ENCODE results near the gene FHL2. TPM values are rescaled to one million over a fixed set of nuclear protein-coding genes. Genes with fewer than 3 reads are reported as not detected.

Gene FHL2
- total and polyA plus RNA-seq, 9 donors: 27.5 to 63.5 (median 37.4) TPM

DNA sequence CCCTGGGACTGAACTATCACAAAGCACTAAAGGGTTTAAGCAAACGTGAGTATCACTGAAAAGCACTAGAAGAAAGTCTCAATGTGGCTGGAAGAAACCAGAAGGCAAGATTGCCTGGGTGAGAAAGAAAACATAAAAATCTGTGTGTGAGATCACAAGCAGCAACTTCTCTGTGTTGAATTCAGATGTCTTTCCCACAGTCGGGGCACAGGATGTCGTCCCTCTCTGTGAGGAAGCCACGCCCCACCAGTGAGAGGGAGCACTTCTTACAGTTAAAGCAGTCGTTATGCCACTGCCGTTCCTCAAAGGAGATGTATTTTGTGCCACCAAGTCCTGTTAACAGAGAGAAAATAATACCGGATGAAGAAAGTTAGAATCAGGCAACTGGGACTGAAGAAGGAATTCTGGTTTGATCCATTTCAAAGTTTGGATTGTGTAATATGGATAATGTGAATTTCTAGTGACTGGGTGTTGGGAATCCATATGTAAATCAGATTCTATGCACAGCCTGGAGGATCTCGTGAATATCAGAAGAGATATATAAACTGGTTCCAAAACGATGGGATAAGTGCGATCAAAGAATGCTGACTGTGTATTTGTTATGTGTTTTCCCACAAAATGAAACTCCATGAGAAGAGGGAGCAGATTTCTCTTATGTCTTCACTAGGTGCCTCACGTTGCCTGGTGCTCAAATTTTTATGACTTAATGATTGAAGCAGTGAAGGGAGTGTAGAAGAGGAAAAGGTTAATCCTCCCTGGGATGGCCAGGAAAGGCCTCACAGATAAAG is 37.6 kb downstream of the FHL2 start:
- 65% methylated on average over 6 of the region's 11 CpGs for WGBS (ENCODE audit: insufficient coverage)
- H3K4me1 ChIP-seq (ENCODE audit: control insufficient read depth, insufficient read depth, low read length): peaks cover 8% of the 10 kb centered on the region
- peak overlapping the region; percentile 35 for H3K27ac ChIP-seq (ENCODE audit: low read length)
- H3K27me3 ChIP-seq (ENCODE audit: control insufficient read depth, insufficient read depth, low read length): no peaks in the 10 kb centered on the region
- DNase-seq: no peak
- peaks cover 62% of the 10 kb centered on the region for H3K36me3 ChIP-seq (ENCODE audit: control insufficient read depth, insufficient read depth, low read length)
- H3K9me3 ChIP-seq (replicated peaks; ENCODE audit: control insufficient read depth, low read depth, low read length): peaks cover 9% of the 10 kb centered on the region
- H3K4me3 ChIP-seq (ENCODE audit: low read length): no peak overlapping the region

DNA sequence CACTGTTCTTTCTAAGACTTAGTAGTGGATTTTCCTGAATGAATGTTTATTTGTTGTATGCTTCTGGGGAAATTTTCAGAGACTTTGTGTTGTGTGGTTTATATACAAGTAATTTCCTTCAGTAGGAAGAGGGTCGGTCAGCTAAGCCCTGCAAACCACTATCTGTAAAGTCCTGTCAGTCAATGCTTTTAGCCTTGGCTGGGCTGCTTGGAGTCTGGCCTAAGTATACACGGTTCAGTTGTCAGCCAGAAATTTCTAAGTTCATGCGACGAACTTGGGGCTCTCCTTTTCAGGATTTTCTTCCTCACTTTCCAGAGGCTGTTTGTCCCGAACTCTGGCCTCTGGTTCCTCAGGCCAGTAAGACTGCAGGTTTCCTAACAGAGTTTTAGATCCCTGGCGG is 40.3 kb downstream of the FHL2 start:
- WGBS (ENCODE audit: insufficient coverage): 84% methylated on average over 6 of the region's 6 CpGs
- no peak overlapping the region for H3K27ac ChIP-seq (ENCODE audit: low read length)
- peaks cover 11% of the 10 kb centered on the region for H3K9me3 ChIP-seq (replicated peaks; ENCODE audit: control insufficient read depth, low read depth, low read length)
- H3K4me3 ChIP-seq (ENCODE audit: low read length): no peak overlapping the region
- H3K4me1 ChIP-seq (ENCODE audit: control insufficient read depth, insufficient read depth, low read length): peaks cover 6% of the 10 kb centered on the region
- H3K27me3 ChIP-seq (ENCODE audit: control insufficient read depth, insufficient read depth, low read length): no peaks in the 10 kb centered on the region
- H3K36me3 ChIP-seq (ENCODE audit: control insufficient read depth, insufficient read depth, low read length): peaks cover 47% of the 10 kb centered on the region
- DNase-seq: no peak

DNA sequence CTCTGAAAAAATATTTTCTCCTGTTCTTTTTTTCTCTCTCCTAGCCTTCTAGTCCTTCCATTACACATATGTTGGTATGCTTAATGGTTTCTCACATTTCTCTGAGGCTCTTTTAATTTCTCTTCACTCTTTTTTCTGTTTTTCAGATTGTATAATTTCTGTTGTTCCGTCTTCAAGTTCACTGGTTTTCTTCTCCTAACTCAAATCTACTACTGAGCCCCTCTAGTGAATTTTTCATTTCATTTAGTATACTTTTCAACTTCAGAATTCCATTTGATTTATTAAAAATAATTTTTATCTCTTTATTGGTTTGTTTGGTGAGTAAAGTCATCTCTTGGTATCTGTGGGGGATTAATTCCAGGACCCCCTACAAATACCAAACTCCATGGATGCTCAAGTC is 41.7 kb downstream of the FHL2 start:
- Histone ChIP-seq H3K9me3 (replicated peaks; ENCODE audit: control insufficient read depth, low read depth, low read length) (peaks cover 11% of the 10 kb centered on the region), H3K36me3 (ENCODE audit: control insufficient read depth, insufficient read depth, low read length) (peaks cover 34% of the 10 kb centered on the region), H3K27ac (ENCODE audit: low read length) (no peak overlapping the region), H3K4me3 (ENCODE audit: low read length) (no peak overlapping the region), H3K27me3 (ENCODE audit: control insufficient read depth, insufficient read depth, low read length) (no peaks in the 10 kb centered on the region), H3K4me1 (ENCODE audit: control insufficient read depth, insufficient read depth, low read length) (no peaks in the 10 kb centered on the region)
- DNase-seq: no peak
- no CpG with 5 or more reads among the region's 1 CpG for WGBS (ENCODE audit: insufficient coverage)

DNA sequence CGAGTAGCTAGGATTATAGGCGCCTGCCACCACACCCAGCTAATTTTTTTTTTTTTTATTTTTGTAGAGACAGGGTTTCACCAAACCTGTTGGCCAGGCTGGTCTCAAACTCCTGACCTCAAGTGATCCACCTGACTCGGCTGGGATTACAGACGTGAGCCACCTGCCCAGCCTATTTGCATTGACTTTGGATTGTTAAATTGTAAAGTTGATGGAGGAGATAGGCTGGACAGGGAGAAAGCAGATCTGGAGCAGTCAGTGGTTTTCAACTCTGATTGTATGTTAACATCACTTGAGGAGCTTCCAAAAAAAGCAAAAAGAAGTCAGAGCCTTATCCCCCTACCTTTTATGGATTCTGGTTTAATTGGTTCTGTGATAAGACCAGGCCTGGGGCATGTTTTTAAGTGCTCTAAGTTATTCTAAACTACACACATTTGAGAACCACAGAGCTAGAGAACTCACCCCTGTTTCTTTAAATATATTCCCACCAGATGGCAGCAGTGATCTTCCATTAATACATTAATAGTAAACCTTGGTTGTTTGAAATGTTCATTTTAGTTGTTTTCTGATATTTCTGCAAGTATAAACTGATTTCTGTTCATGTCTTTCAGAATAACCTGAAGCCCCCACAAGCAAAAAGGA is 54.0 kb downstream of the FHL2 start:
- 88% methylated on average over 2 of the region's 4 CpGs for WGBS (ENCODE audit: insufficient coverage)

DNA sequence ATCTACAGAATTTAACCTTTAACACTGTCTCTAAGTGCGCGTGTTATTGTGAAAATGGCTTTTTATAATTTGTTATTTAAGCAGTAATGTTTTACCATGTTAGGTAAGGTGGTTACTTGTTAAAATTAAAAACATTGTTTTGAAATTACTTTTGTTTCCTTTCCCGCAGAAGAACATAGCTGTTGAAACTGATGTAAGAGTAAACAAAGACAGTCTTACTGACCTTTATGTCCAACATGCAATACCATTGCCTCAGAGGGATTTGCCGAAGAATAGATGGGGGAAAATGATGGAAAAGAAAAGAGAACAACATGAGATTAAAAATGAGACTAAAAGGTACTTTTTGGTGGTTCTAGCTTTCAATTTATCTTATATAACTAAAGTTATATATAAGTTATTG is 59.4 kb downstream of the FHL2 start:
- Histone ChIP-seq H3K27me3 (ENCODE audit: control insufficient read depth, insufficient read depth, low read length) (no peaks in the 10 kb centered on the region), H3K27ac (ENCODE audit: low read length) (no peak overlapping the region), H3K9me3 (replicated peaks; ENCODE audit: control insufficient read depth, low read depth, low read length) (no peaks in the 10 kb centered on the region), H3K36me3 (ENCODE audit: control insufficient read depth, insufficient read depth, low read length) (peaks cover 26% of the 10 kb centered on the region), H3K4me3 (ENCODE audit: low read length) (no peak overlapping the region), H3K4me1 (ENCODE audit: control insufficient read depth, insufficient read depth, low read length) (peaks cover 9% of the 10 kb centered on the region)
- no peak for DNase-seq
- WGBS (ENCODE audit: insufficient coverage): no CpG with 5 or more reads among the region's 4 CpGs

More for the DNA sequence above, 54.0 kb downstream of the FHL2 start:
- H3K36me3 ChIP-seq (ENCODE audit: control insufficient read depth, insufficient read depth, low read length): peaks cover 41% of the 10 kb centered on the region
- H3K4me1 ChIP-seq (ENCODE audit: control insufficient read depth, insufficient read depth, low read length): no peaks in the 10 kb centered on the region
- H3K27ac ChIP-seq (ENCODE audit: low read length): no peak overlapping the region
- H3K27me3 ChIP-seq (ENCODE audit: control insufficient read depth, insufficient read depth, low read length): no peaks in the 10 kb centered on the region
- no peaks in the 10 kb centered on the region for H3K9me3 ChIP-seq (replicated peaks; ENCODE audit: control insufficient read depth, low read depth, low read length)
- H3K4me3 ChIP-seq (ENCODE audit: low read length): no peak overlapping the region
- peak; percentile 61 for DNase-seq

DNA sequence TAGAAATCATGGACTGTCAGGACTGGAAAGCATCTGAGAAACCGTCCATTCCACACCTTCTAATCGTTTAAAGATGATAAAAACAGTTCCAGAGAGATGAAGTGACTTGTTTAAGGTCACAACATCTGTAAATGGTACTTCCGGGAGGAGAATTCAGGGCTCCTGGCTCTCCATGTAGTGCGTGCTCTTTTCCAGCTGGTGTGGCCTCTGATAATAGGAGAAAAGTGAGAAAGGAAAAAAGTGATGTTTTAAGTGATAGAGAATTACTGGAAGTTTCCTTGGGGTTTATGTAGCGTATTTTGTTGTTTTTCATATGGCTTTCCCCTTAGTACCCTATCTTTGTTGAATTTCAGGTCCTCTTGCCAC is 60.8 kb downstream of the FHL2 start:
- WGBS (ENCODE audit: insufficient coverage): 0% methylated on average over 2 of the region's 5 CpGs
- Histone ChIP-seq H3K27me3 (ENCODE audit: control insufficient read depth, insufficient read depth, low read length) (no peaks in the 10 kb centered on the region), H3K4me3 (ENCODE audit: low read length) (peak overlapping the region; percentile 75), H3K9me3 (replicated peaks; ENCODE audit: control insufficient read depth, low read depth, low read length) (no peaks in the 10 kb centered on the region), H3K36me3 (ENCODE audit: control insufficient read depth, insufficient read depth, low read length) (peaks cover 27% of the 10 kb centered on the region), H3K4me1 (ENCODE audit: control insufficient read depth, insufficient read depth, low read length) (peaks cover 9% of the 10 kb centered on the region), H3K27ac (ENCODE audit: low read length) (peak overlapping the region; percentile 65)
- no peak for DNase-seq

DNA sequence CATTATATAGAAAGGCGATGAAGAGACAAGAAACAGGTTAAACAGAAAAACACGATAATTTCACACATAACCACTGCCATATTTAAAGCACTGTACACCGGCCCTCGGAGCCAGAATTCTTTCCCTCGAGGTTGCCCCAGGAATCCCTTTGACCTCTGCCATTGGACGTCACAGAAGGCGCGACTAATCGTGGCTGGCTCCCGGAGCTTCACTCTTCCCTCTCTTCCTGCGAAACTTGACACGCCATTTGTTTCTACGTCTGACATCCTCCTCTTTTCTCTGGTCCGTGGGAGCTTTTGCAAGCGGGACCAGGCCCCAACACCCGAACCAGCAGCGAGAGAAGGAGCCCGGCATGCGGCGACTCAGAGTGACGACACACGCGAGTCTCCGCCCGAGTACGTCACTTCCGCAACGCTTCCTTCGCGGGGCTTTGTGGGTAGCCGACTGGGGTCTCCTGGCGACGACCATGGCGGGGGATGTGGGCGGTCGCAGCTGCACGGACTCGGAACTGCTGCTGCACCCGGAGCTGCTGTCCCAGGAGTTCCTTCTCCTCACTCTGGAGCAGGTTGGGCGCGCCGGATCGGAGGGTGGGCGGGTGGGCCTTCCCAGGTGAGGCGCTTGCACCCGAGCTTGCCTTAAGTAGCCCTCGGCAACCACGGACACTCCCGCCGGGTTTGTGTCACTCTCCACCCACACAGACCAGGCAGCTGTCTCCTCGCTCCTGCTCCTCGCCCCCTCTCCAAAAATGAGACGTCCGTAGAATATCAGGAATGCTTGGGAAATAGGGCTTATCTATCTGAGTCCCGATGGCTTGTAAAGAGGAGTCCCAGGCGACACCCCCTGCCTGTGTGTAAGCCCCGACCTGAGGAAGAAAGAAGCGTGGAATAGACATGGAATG is 61.5 kb downstream of the FHL2 start, which contains the start of gene C2orf49:
Gene C2orf49, plus strand, starts transcription at position 419 of the 898 bp plus-strand sequence. Its CDS starts 48 bp downstream, at position 467.
- Histone ChIP-seq H3K27ac (ENCODE audit: low read length) (peak within 1 kb of the TSS; percentile 88), H3K4me3 (ENCODE audit: low read length) (peak within 1 kb of the TSS; percentile 75), H3K9me3 (replicated peaks; ENCODE audit: control insufficient read depth, low read depth, low read length) (no peaks in the 10 kb centered on the region), H3K27me3 (ENCODE audit: control insufficient read depth, insufficient read depth, low read length) (no peaks in the 10 kb centered on the region), H3K4me1 (ENCODE audit: control insufficient read depth, insufficient read depth, low read length) (peaks cover 9% of the 10 kb centered on the region), H3K36me3 (ENCODE audit: control insufficient read depth, insufficient read depth, low read length) (peaks cover 22% of the 10 kb centered on the region)
- WGBS (ENCODE audit: insufficient coverage): 0% methylated on average over 35 of the region's 58 CpGs
- peak; percentile 97 for DNase-seq

DNA sequence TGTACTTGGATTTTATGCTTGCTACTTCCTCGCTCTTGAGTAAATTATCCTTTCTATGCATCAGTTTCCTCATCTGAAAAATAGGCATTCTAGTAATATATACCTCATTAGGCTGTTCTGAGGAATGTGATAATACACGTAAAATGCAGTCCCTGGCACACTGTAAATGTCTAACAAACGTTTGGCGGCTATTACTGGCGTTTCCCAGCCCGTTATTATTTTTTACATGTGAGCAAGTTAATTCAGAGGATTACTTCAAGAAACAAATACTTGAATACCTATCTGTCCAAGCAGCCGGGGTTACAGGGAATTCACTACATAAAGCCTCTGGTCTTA is 62.1 kb downstream of the FHL2 start:
- no peaks in the 10 kb centered on the region for H3K9me3 ChIP-seq (replicated peaks; ENCODE audit: control insufficient read depth, low read depth, low read length)
- peak overlapping the region; percentile 88 for H3K27ac ChIP-seq (ENCODE audit: low read length)
- peaks cover 20% of the 10 kb centered on the region for H3K36me3 ChIP-seq (ENCODE audit: control insufficient read depth, insufficient read depth, low read length)
- no peak for DNase-seq
- H3K27me3 ChIP-seq (ENCODE audit: control insufficient read depth, insufficient read depth, low read length): no peaks in the 10 kb centered on the region
- H3K4me1 ChIP-seq (ENCODE audit: control insufficient read depth, insufficient read depth, low read length): peaks cover 9% of the 10 kb centered on the region
- peak overlapping the region; percentile 75 for H3K4me3 ChIP-seq (ENCODE audit: low read length)
- WGBS (ENCODE audit: insufficient coverage): no CpG with 5 or more reads among the region's 7 CpGs

DNA sequence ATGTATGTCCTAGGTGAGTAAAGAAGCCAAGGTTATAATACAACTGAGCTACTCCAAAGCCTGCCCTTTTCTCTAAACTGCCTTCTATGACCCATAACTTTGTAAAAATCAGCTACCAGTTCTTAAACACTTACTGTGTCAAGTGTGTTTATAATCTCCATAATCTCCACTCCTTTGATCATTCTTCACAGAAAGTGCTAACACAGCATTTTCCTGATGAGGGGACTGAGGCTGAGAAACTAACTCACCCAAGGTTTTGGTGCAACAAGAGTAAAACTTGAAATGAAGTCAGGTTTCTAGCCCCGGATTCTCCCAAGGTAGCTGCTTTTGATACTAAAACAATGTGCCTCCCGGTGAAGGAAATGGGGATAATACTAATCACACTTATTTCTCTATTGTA is 63.4 kb downstream of the FHL2 start:
- no peak for DNase-seq
- Histone ChIP-seq H3K9me3 (replicated peaks; ENCODE audit: control insufficient read depth, low read depth, low read length) (no peaks in the 10 kb centered on the region), H3K4me1 (ENCODE audit: control insufficient read depth, insufficient read depth, low read length) (peaks cover 9% of the 10 kb centered on the region), H3K27me3 (ENCODE audit: control insufficient read depth, insufficient read depth, low read length) (no peaks in the 10 kb centered on the region), H3K27ac (ENCODE audit: low read length) (no peak overlapping the region), H3K36me3 (ENCODE audit: control insufficient read depth, insufficient read depth, low read length) (peaks cover 14% of the 10 kb centered on the region), H3K4me3 (ENCODE audit: low read length) (no peak overlapping the region)
- WGBS (ENCODE audit: insufficient coverage): no CpG with 5 or more reads among the region's 2 CpGs

DNA sequence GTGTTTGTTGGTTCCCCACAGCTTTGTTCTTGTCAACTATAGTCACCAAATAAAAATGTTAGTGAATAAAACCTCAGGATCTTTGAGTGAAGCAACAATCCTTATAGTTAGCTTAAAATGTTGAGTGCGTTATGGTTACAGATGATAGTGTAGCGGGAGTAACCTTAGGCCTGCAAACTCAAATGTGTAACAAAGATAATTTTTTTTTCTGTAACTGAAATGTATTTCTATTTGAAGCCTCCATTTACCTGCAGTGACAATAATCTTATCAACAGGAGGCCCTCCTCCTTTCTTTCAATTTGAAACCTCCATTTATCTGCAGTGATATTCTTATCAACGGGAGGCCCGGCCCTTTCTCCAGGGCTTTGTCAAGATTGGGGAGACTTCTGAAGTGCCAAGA is 64.6 kb downstream of the FHL2 start:
- no CpG with 5 or more reads among the region's 4 CpGs for WGBS (ENCODE audit: insufficient coverage)

More for the DNA sequence above, 64.6 kb downstream of the FHL2 start:
- DNase-seq: no peak
- Histone ChIP-seq H3K4me1 (ENCODE audit: control insufficient read depth, insufficient read depth, low read length) (peaks cover 16% of the 10 kb centered on the region), H3K36me3 (ENCODE audit: control insufficient read depth, insufficient read depth, low read length) (peaks cover 9% of the 10 kb centered on the region), H3K4me3 (ENCODE audit: low read length) (no peak overlapping the region), H3K9me3 (replicated peaks; ENCODE audit: control insufficient read depth, low read depth, low read length) (no peaks in the 10 kb centered on the region), H3K27ac (ENCODE audit: low read length) (no peak overlapping the region), H3K27me3 (ENCODE audit: control insufficient read depth, insufficient read depth, low read length) (no peaks in the 10 kb centered on the region)
